Posterior vena cava (tissue), 2 donors: ENCODE results near the gene SNN. TPM values are rescaled to one million over a fixed set of nuclear protein-coding genes. Genes with fewer than 3 reads are reported as not detected.

ENCODE experiments used
- DNase-seq: peaks from one replicate; pipeline ENCODE4 v3.0.0-alpha.2; 2020; ENCODE audit warnings: low spot score
- intact Hi-C, 2 donors: fragments of 100-400 bp; cut with DNase I; formaldehyde crosslinking; loops; one replicate each; pipeline versions ENCODE4 v1.14.1 to v1.14.2; 2022 to 2023
- total RNA-seq, 2 donors: library from RNA; stranded (reverse); fragmentation: NEBNext Ultra II Directional; extraction: Animal tissue kit (Norgen Biotek cat#: 25700); gene quantifications; one replicate each; pipeline ENCODE4 v1.2.1, GENCODE V29; 2021
- donor health status: DM: yes; HTN: yes; CAD: no.
- donor health status: DM: yes; HTN: yes; CAD: no.

SNN gene
- total RNA-seq, 2 donors from 2014 or later, result 17.9 to 19.7 TPM

- DNase-seq, result peak; percentile 34
- intact Hi-C loops, result no loop called here
Observed at GRCh38 chr16:11674818-11675560, 6.7 kb downstream of the SNN start.

GRCh38 chr16:11675561-11676511 lies 7.6 kb downstream of the SNN start:
- peak; percentile 76 for DNase-seq
- intact Hi-C loops, result no loop called here

DNA sequence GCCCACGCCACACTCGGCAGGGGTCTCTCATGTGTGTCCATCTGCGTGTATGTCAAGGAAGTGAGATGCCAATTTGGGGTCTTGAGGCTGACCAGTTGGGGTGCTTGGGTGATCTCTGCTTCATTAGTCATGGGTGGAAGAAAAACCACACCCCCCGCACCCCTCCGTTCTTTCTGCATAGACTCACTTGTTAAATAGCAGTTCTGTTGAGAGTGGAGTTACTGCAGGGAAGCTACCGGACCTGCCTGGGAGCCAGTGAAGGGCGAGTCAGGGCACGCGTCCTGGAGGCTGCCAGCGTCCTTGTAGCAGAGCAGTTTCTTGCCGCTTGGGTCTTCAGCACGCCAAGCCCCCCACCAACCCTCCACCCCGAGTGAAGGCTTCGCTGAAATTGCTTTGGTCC lies 8.5 kb downstream of the SNN start:
- intact Hi-C loops, result no loop called here
- peak; percentile 52 for DNase-seq

DNA sequence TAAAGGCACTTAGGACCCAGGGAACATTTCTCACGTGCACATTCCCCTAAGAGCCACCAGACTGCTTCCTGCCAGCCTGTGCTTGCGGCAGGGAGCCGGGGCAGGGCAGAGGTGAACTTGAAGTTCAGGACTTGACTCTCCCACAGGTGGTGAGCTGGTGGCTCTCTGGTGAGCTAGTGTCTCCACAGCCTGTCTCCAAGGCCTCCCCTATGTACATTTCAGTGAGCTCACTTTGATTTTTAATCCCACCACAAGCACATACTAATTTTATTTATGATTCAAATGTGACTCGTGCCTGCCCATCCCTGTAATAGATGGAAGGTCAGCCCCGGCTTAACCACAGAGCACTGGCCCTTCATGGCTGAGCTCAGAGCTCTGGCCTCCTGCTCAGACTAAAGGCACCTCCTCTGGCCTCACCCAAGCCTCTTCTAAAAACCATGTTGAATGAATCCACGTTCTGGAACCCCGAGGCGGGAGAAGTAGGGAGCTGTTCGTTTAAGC lies 9.2 kb downstream of the SNN start:
- peak; percentile 63 for DNase-seq
- intact Hi-C loops, result no loop called here

GRCh38 chr16:11677959-11678881 lies 10.0 kb downstream of the SNN start:
- DNase-seq, result peak; percentile 57
- intact Hi-C loops, result no loop called here

DNA sequence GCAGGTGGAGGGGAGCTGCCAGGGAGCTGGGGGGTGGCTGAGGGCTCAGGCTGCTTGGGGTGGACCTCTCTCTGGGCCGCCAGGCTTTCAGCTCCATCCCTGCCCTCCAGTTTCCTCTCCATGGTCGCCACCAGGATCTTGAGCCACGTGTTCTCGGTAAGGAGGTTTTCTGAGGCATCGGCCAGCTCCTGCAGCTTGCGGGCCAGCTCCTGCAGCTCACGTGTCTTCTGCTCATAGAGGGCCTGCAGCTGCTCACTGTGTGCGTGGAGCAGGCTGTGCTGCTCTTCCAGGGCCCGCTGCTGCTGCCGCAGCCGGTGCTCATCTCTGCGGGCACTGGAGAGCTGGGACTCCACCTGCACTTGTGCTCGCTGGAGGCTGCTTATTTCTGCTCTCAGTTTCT lies 11.0 kb downstream of the SNN start:
- intact Hi-C loops, result no loop called here

DNA sequence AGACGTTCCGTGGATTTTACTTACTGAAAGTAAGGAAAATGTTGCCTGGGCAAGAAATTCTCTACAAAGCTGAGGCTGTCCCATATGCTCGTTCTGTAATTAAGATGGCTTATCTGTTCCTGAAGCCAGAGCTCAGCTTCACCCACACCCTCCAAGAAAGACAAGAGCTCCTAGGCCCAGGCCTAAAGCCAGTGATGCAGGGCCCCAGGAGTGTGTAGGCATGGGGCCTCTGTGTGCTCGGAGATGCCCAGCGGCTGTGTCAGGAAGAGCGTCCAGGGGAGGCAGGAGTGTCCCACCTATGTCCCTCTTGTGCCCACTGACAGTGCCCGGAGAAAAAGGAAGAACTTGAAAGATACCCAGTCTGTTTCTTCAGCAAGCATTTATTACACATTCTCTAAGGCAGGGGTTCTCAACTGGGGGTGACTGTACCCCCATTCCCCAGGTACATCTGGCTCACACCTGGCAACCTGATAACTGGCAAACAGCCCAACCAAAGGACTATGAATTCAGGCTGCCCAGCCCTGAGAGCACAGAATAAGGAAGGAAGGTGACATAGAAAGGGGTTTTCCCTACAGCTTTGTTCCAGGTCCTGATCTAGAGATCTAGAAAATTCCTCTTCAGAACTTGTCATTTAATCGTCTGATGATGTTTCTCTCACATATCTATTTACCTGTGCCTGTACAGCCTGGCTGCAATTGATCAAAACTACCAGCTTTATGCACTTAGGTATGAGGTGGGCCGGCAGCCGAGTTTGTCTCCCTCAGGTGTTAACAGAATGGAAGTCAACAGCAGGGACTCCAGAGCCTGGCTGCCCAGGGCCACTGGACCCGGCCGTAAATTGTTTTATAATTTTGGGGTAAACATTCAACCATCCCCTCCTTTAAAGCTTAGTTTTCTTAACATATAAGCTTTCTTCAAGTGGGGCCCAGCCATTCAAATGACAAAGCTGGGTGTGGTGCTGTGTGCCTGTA lies 12.0 kb downstream of the SNN start:
- intact Hi-C loops, result no loop called here
- peak; percentile 45 for DNase-seq

More for the DNA sequence above, 11.0 kb downstream of the SNN start:
- peak; percentile 53 for DNase-seq

GRCh38 chr16:11681556-11681955 lies 13.3 kb downstream of the SNN start:
- intact Hi-C loops, result no loop called here
- peak; percentile 81 for DNase-seq

GRCh38 chr16:11681976-11682654 lies 13.9 kb downstream of the SNN start:
- intact Hi-C loops, result no loop called here
- peak; percentile 53 for DNase-seq

DNA sequence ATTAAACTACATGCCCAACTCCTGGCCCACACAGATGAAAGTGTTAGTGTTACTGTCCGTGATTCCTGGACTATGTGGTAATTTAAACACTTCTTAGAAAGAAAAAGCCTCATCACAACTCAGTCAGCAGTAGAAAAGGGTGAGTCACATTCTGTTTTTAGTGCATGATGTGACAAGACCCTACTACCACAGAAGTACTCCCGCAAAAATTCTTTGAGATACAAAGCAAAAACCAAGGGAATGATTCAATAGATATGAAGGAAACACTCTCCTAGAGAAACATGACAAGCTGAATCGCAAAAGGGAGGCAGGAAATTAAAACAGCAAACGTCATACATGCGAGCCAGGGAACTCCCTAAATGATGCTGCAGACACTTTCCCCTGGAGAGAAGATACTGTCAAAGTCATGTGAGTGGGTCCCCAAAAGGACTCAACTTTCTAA lies 14.4 kb downstream of the SNN start:
- intact Hi-C loops, result no loop called here
- no peak for DNase-seq

GRCh38 chr16:11683145-11683544 lies 14.9 kb downstream of the SNN start:
- DNase-seq, result peak; percentile 31
- intact Hi-C loops, result no loop called here

DNA sequence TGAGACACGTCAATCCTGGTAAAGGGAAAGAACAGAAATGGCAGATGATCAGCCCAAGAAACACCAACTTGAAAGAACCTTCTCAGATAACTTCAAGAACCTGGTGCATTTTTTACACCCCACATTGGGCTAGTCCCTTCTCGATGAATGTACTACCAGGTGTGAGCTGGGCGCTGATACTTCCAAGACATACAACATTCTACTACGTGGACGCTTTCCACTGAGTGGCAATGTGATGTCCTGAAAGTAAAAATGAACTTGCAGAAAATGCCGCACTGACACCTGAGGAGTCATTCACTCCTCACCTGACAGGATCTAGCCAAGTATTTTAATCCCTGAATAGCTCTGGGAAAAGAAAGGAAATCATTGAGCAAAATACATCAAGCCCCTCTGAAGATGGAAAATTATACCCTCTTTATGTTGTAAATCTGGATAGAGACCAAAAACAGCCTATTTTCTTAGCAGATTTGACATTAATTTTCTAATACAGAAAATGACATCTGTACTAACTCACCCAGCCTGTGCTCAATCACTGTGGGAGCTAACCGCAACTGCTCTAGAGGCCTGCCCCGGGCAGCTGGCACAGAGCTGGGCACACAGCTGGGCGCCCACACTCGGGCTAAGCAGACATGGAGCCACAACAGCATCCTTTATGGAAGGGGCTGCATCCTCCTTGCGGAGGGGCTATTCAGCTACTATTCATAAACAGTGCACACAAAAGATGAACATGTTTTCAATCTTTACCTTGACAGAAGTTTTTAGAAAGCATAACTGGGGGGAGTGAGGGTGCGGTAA lies 16.2 kb downstream of the SNN start:
- intact Hi-C loops, result no loop called here
- no peak for DNase-seq

- no peak for DNase-seq
- intact Hi-C loops, result no loop called here
Observed at GRCh38 chr16:11685844-11686618, 17.8 kb downstream of the SNN start.

GRCh38 chr16:11686713-11687380 lies 18.6 kb downstream of the SNN start:
- intact Hi-C loops, result no loop called here
- no peak for DNase-seq
